HG03439 (cell line): ENCODE measurements around the gene HS6ST3.
"Not testable (repeated sequence)": the region's sequence is repeated elsewhere in the genome, so short reads cannot be mapped to it uniquely, and the experiment has no call there.

Experiments used
- ATAC-seq: cut with Tn5 transposase; IDR thresholded peaks from one replicate; pipeline ENCODE4 v1.9.1; 2021; ENCODE audit warnings: mild to moderate bottlenecking, moderate library complexity; ENCODE audit not compliant: unreplicated experiment

HS6ST3 gene

GRCh38 chr13:96778302-96778701 is 688.4 kb downstream of the HS6ST3 start:
- not testable (repeated sequence) for ATAC-seq

GRCh38 chr13:96779691-96780090 is 689.8 kb downstream of the HS6ST3 start:
- no peak for ATAC-seq

GRCh38 chr13:96780105-96780504 is 690.2 kb downstream of the HS6ST3 start:
- no peak for ATAC-seq

GRCh38 chr13:96781141-96781540 is 691.2 kb downstream of the HS6ST3 start:
- ATAC-seq = no peak

GRCh38 chr13:96782186-96782585 is 692.3 kb downstream of the HS6ST3 start:
- ATAC-seq = no peak

GRCh38 chr13:96783057-96783456 is 693.1 kb downstream of the HS6ST3 start:
- ATAC-seq = no peak

GRCh38 chr13:96783511-96783910 is 693.6 kb downstream of the HS6ST3 start:
- ATAC-seq = no peak

- ATAC-seq = no peak
Observed at GRCh38 chr13:96785986-96786385, 696.1 kb downstream of the HS6ST3 start.

GRCh38 chr13:96792188-96792587 is 702.3 kb downstream of the HS6ST3 start:
- no peak for ATAC-seq

GRCh38 chr13:96792736-96793403 is 703.0 kb downstream of the HS6ST3 start:
- ATAC-seq = no peak

GRCh38 chr13:96793404-96793755 is 703.5 kb downstream of the HS6ST3 start:
- ATAC-seq = no peak

- ATAC-seq = no peak
Observed at GRCh38 chr13:96794669-96795068, 704.8 kb downstream of the HS6ST3 start.

- no peak for ATAC-seq
Observed at GRCh38 chr13:96795670-96796069, 705.8 kb downstream of the HS6ST3 start.

GRCh38 chr13:96796091-96796633 is 706.3 kb downstream of the HS6ST3 start:
- ATAC-seq = no peak

- ATAC-seq = no peak
Observed at GRCh38 chr13:96797136-96797535, 707.2 kb downstream of the HS6ST3 start.

GRCh38 chr13:96803456-96804100 is 713.7 kb downstream of the HS6ST3 start:
- no peak for ATAC-seq

- ATAC-seq = no peak
Observed at GRCh38 chr13:96804174-96804573, 714.3 kb downstream of the HS6ST3 start.

- ATAC-seq = no peak
Observed at GRCh38 chr13:96806746-96807145, 716.8 kb downstream of the HS6ST3 start.

- ATAC-seq = no peak
Observed at GRCh38 chr13:96809366-96810096, 719.6 kb downstream of the HS6ST3 start.

- no peak for ATAC-seq
Observed at GRCh38 chr13:96810104-96810503, 720.2 kb downstream of the HS6ST3 start.

- ATAC-seq = no peak
Observed at GRCh38 chr13:96811049-96811448, 721.1 kb downstream of the HS6ST3 start.

- ATAC-seq = no peak
Observed at GRCh38 chr13:96816261-96816660, 726.4 kb downstream of the HS6ST3 start.
